ENCODE data around the gene GRAMD4. TPM values are rescaled to one million over a fixed set of nuclear protein-coding genes. Genes with fewer than 3 reads are reported as not detected.

The GRAMD4 gene
- total and polyA plus RNA-seq, 2 experiments from 2014 or later: 21.8 to 31.0 TPM

GRCh38 chr22:46602025-46602424 is 18.2 kb upstream of the GRAMD4 start:
- 96% methylated on average over 15 of the region's 15 CpGs for WGBS (ENCODE audit: low lambda C conversion rate, missing lambda C conversion rate)
- Histone ChIP-seq H3K27ac (no peak overlapping the region), H3K27me3 (no peaks in the 10 kb centered on the region), H3K79me2 (peaks cover 69% of the 10 kb centered on the region), H3K9me2 (replicated peaks; ENCODE audit: insufficient read depth) (no peaks in the 10 kb centered on the region), H3K4me1 (ENCODE audit: insufficient read depth) (peaks cover 2% of the 10 kb centered on the region), H3K36me3 (replicated peaks; ENCODE audit: insufficient read depth, low read depth) (no peaks in the 10 kb centered on the region), H3K4me3 (no peak overlapping the region), H3K9me3 (ENCODE audit: low read depth) (no peaks in the 10 kb centered on the region), H2AFZ (no peak overlapping the region), H3K4me2 (no peak overlapping the region), H4K20me1 (ENCODE audit: insufficient read depth, poor library complexity, severe bottlenecking) (no peaks in the 10 kb centered on the region)
- no peak for DNase-seq (ENCODE audit: low spot score)
- TF ChIP-seq EZH2 (IDR thresholded peaks at IDR 0.05; ENCODE audit: borderline replicate concordance) (no peak), EZH2phosphoT487 (IDR thresholded peaks at IDR 0.05; ENCODE audit: low read depth, severe bottlenecking, unreplicated experiment) (no peak)
- TF ChIP-seq, protein P1, sequence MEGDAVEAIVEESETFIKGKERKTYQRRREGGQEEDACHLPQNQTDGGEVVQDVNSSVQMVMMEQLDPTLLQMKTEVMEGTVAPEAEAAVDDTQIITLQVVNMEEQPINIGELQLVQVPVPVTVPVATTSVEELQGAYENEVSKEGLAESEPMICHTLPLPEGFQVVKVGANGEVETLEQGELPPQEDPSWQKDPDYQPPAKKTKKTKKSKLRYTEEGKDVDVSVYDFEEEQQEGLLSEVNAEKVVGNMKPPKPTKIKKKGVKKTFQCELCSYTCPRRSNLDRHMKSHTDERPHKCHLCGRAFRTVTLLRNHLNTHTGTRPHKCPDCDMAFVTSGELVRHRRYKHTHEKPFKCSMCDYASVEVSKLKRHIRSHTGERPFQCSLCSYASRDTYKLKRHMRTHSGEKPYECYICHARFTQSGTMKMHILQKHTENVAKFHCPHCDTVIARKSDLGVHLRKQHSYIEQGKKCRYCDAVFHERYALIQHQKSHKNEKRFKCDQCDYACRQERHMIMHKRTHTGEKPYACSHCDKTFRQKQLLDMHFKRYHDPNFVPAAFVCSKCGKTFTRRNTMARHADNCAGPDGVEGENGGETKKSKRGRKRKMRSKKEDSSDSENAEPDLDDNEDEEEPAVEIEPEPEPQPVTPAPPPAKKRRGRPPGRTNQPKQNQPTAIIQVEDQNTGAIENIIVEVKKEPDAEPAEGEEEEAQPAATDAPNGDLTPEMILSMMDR (IDR thresholded peaks at IDR 0.05; ENCODE audit: poor library complexity): no peak

GRCh38 chr22:46604306-46604690 is 15.9 kb upstream of the GRAMD4 start:
- H2AFZ ChIP-seq: no peak overlapping the region

DNA sequence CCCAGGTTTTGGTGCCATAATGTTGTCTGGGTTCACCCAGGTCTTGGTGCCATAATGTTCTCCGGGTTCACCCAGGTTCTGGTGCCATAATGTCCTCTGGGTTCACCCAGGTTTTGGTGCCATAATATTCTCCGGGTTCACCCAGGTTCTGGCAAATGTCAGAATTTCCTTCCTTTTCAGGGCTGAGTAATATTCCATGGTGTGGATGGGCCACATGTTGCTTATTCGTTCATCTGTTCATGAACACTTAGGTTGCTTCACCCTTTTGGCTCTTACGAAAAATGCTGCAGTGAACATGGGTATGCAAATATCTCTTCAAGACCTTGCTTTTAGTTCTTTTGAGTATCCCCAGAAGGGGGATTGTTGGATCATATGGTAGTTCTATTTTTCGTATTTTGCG is 15.1 kb upstream of the GRAMD4 start:
- Histone ChIP-seq H3K27me3 (no peaks in the 10 kb centered on the region), H3K9me3 (ENCODE audit: low read depth) (no peaks in the 10 kb centered on the region), H3K27ac (no peak overlapping the region), H3K79me2 (peaks cover 77% of the 10 kb centered on the region), H3K4me2 (no peak overlapping the region), H3K4me1 (ENCODE audit: insufficient read depth) (peaks cover 8% of the 10 kb centered on the region), H3K36me3 (replicated peaks; ENCODE audit: insufficient read depth, low read depth) (no peaks in the 10 kb centered on the region), H3K4me3 (no peak overlapping the region), H4K20me1 (ENCODE audit: insufficient read depth, poor library complexity, severe bottlenecking) (no peaks in the 10 kb centered on the region), H2AFZ (no peak overlapping the region), H3K9me2 (replicated peaks; ENCODE audit: insufficient read depth) (no peaks in the 10 kb centered on the region)
- DNase-seq (ENCODE audit: low spot score): no peak
- no peak for TF ChIP-seq EZH2phosphoT487 (IDR thresholded peaks at IDR 0.05; ENCODE audit: low read depth, severe bottlenecking, unreplicated experiment)
- TF ChIP-seq, protein P1 (IDR thresholded peaks at IDR 0.05; ENCODE audit: poor library complexity): no peak
- no peak for TF ChIP-seq EZH2 (IDR thresholded peaks at IDR 0.05; ENCODE audit: borderline replicate concordance)
- WGBS (ENCODE audit: low lambda C conversion rate, missing lambda C conversion rate): 97% methylated on average over 6 of the region's 6 CpGs

More at GRCh38 chr22:46604306-46604690, 15.9 kb upstream of the GRAMD4 start:
- Histone ChIP-seq H3K4me3 (no peak overlapping the region), H3K27me3 (no peaks in the 10 kb centered on the region), H3K79me2 (peaks cover 77% of the 10 kb centered on the region), H3K9me2 (replicated peaks; ENCODE audit: insufficient read depth) (no peaks in the 10 kb centered on the region), H3K4me1 (ENCODE audit: insufficient read depth) (peaks cover 4% of the 10 kb centered on the region), H3K9me3 (ENCODE audit: low read depth) (no peaks in the 10 kb centered on the region), H3K4me2 (peak overlapping the region; percentile 28), H4K20me1 (ENCODE audit: insufficient read depth, poor library complexity, severe bottlenecking) (no peaks in the 10 kb centered on the region), H3K27ac (no peak overlapping the region), H3K36me3 (replicated peaks; ENCODE audit: insufficient read depth, low read depth) (no peaks in the 10 kb centered on the region)
- DNase-seq (ENCODE audit: low spot score): no peak
- WGBS (ENCODE audit: low lambda C conversion rate, missing lambda C conversion rate): 56% methylated on average over 8 of the region's 8 CpGs
- TF ChIP-seq EZH2phosphoT487 (IDR thresholded peaks at IDR 0.05; ENCODE audit: low read depth, severe bottlenecking, unreplicated experiment) (no peak), EZH2 (IDR thresholded peaks at IDR 0.05; ENCODE audit: borderline replicate concordance) (no peak)
- TF ChIP-seq, protein P1 (IDR thresholded peaks at IDR 0.05; ENCODE audit: poor library complexity): no peak

GRCh38 chr22:46606886-46607285 is 13.3 kb upstream of the GRAMD4 start:
- DNase-seq (ENCODE audit: low spot score): no peak
- no peak overlapping the region for H2AFZ ChIP-seq
- peaks cover 75% of the 10 kb centered on the region for H3K79me2 ChIP-seq
- no peak overlapping the region for H3K4me3 ChIP-seq
- no peak overlapping the region for H3K27ac ChIP-seq
- H3K9me2 ChIP-seq (replicated peaks; ENCODE audit: insufficient read depth): no peaks in the 10 kb centered on the region
- no peak overlapping the region for H3K4me2 ChIP-seq
- H4K20me1 ChIP-seq (ENCODE audit: insufficient read depth, poor library complexity, severe bottlenecking): no peaks in the 10 kb centered on the region
- no peaks in the 10 kb centered on the region for H3K9me3 ChIP-seq (ENCODE audit: low read depth)
- H3K27me3 ChIP-seq: no peaks in the 10 kb centered on the region
- H3K4me1 ChIP-seq (ENCODE audit: insufficient read depth): peaks cover 8% of the 10 kb centered on the region
- H3K36me3 ChIP-seq (replicated peaks; ENCODE audit: insufficient read depth, low read depth): no peaks in the 10 kb centered on the region
- TF ChIP-seq EZH2phosphoT487 (IDR thresholded peaks at IDR 0.05; ENCODE audit: low read depth, severe bottlenecking, unreplicated experiment): no peak
- no peak for TF ChIP-seq EZH2 (IDR thresholded peaks at IDR 0.05; ENCODE audit: borderline replicate concordance)
- TF ChIP-seq, protein P1 (IDR thresholded peaks at IDR 0.05; ENCODE audit: poor library complexity): no peak
- 82% methylated on average over 9 of the region's 9 CpGs for WGBS (ENCODE audit: low lambda C conversion rate, missing lambda C conversion rate)
